HCT116 (cell line): Measurements from ENCODE around the gene IRGC. TPM values are rescaled to one million over a fixed set of nuclear protein-coding genes. Genes with fewer than 3 reads are reported as not detected.

Experiments
- ATAC-seq: fragments of 200-7000 bp; cut with Tn5 transposase; 2 replicates; pipeline ENCODE4 v1.9.1; 2020; ENCODE audit warnings: mild to moderate bottlenecking, moderate library complexity
- BruUV-seq: library from RNA; stranded (reverse); fragments of 400-500 nt; replicated peaks from 2 replicates; lab custom pipeline; 2021; lab: Mats Ljungman, UMichigan
- CTCF ChIA-PET: fragments of 300-600 bp; sonication (Branson Sonifier 250); formaldehyde crosslinking; loops from one replicate; lab custom pipeline; 2021; ENCODE audit warnings: antibody characterized with exemption; lab: Charles Lee
- POLR2A ChIA-PET: fragments of 300-600, 350-600 bp; sonication (Branson Sonifier 250); formaldehyde crosslinking; loops from one replicate; lab custom pipeline; 2021; ENCODE audit warnings: antibody characterized with exemption; lab: Charles Lee
- RAD21 ChIA-PET, 2 experiments: fragments of 300-600 bp; sonication (Branson Sonifier 250); formaldehyde crosslinking; loops; one replicate each; lab custom pipeline; 2023; ENCODE audit warnings: low total read pairs in 2 of 2; ENCODE audit not compliant: uncharacterized antibody in 2 of 2, unreplicated experiment in 2 of 2, low non-redundant PET in 1 of 2; lab: Charles Lee
- DNase-seq: peaks from one replicate; pipeline ENCODE4 v3.0.0-alpha.2; 2010; ENCODE audit warnings: low read depth, low spot score
- H2AFZ ChIP-seq: fragments of 200-600 bp; shearing (Covaris generic), sonication (generic); 2 replicates; pipeline ENCODE4 v1.6.1; 2017; ENCODE audit warnings: low read depth, mixed run types, mixed read lengths, antibody characterized with exemption, low read length; ENCODE audit not compliant: poor library complexity, severe bottlenecking
- H3K27ac ChIP-seq: 2 replicates; pipeline ENCODE4 v1.5.1; 2012; ENCODE audit warnings: low read depth, low read length
- H3K27me3 ChIP-seq: fragments of 200-600 bp; sonication (generic); 2 replicates; pipeline ENCODE4 v1.6.1; 2016; ENCODE audit warnings: mixed run types, low read length, mixed read lengths; ENCODE audit not compliant: insufficient read depth
- H3K36me3 ChIP-seq, 2 experiments: fragments of 200-500 bp in 1 of 2; fragments of 200-600 bp in 1 of 2; sonication (Bioruptor generic) in 1 of 2; sonication (generic) in 1 of 2; 2 replicates each; pipeline versions ENCODE4 v1.5.1 to v1.6.1; 2014 to 2016; ENCODE audit warnings: low read length in 2 of 2, inconsistent platforms in 1 of 2, mixed read lengths in 1 of 2, mixed run types in 1 of 2; ENCODE audit not compliant: insufficient read depth in 2 of 2, control insufficient read depth in 1 of 2
- H3K4me1 ChIP-seq, 2 experiments: fragments of 200-600 bp in 1 of 2; sonication (generic) in 1 of 2; 2 replicates each; pipeline versions ENCODE4 v1.5.1 to v1.6.1; 2012 to 2017; ENCODE audit warnings: low read length in 2 of 2, inconsistent platforms in 1 of 2, mild to moderate bottlenecking in 1 of 2, mixed read lengths in 1 of 2, mixed run types in 1 of 2, moderate library complexity in 1 of 2; ENCODE audit not compliant: insufficient read depth in 2 of 2, control insufficient read depth in 1 of 2
- H3K4me2 ChIP-seq: fragments of 200-600 bp; sonication (generic); 2 replicates; pipeline ENCODE4 v1.6.1; 2017; ENCODE audit warnings: mixed run types, low read length, mixed read lengths
- H3K4me3 ChIP-seq, 2 experiments: fragments of 200-600 bp in 1 of 2; sonication (generic) in 1 of 2; replicated peaks in 1 of 2; 2 replicates each; pipeline ENCODE4 v1.5.1; 2011 to 2016; ENCODE audit warnings: low read length in 2 of 2, control low read depth in 1 of 2, low read depth in 1 of 2, mild to moderate bottlenecking in 1 of 2, mixed read lengths in 1 of 2, mixed run types in 1 of 2
- H3K79me2 ChIP-seq: fragments of 200-600 bp; sonication (generic); 2 replicates; pipeline ENCODE4 v1.6.1; 2017; ENCODE audit warnings: mild to moderate bottlenecking, mixed run types, low read length, moderate library complexity, mixed read lengths; ENCODE audit not compliant: insufficient read depth
- H3K9ac ChIP-seq: fragments of 200-600 bp; sonication (generic); 2 replicates; pipeline ENCODE4 v1.6.1; 2016; ENCODE audit warnings: low read length, mixed read lengths
- H3K9me2 ChIP-seq: fragments of 200-600 bp; sonication (generic), shearing (Covaris generic); 2 replicates; pipeline ENCODE4 v1.6.1; 2017; ENCODE audit warnings: mixed run types, mild to moderate bottlenecking, moderate library complexity; ENCODE audit not compliant: insufficient read depth
- H3K9me3 ChIP-seq, 2 experiments: fragments of 200-500 bp in 1 of 2; fragments of 200-600 bp in 1 of 2; sonication (Bioruptor generic) in 1 of 2; sonication (generic) in 1 of 2; 2 replicates each; pipeline ENCODE4 v1.6.1; 2014 to 2017; ENCODE audit warnings: low read length in 2 of 2, mixed read lengths in 2 of 2, inconsistent platforms in 1 of 2, low read depth in 1 of 2, mild to moderate bottlenecking in 1 of 2, mixed run types in 1 of 2, moderate library complexity in 1 of 2; ENCODE audit not compliant: control insufficient read depth in 1 of 2, insufficient read depth in 1 of 2
- H4K20me1 ChIP-seq: fragments of 200-600 bp; sonication (generic), shearing (Covaris generic); 2 replicates; pipeline ENCODE4 v1.6.1; 2017; ENCODE audit warnings: mixed run types, mild to moderate bottlenecking, moderate library complexity; ENCODE audit not compliant: insufficient read depth
- ATF3 ChIP-seq: IDR thresholded peaks from 2 replicates; pipeline ENCODE4 v1.6.1; 2012
- EZH2phosphoT487 ChIP-seq: fragments of 200-600 bp; IDR thresholded peaks from 2 replicates; pipeline ENCODE4 v1.6.1; 2018; ENCODE audit warnings: antibody characterized with exemption, borderline replicate concordance
- JUND ChIP-seq: IDR thresholded peaks from 2 replicates; pipeline ENCODE4 v1.6.1; 2012
- POLR2A ChIP-seq: IDR thresholded peaks from 2 replicates; pipeline ENCODE4 v1.7.0; 2011; ENCODE audit warnings: borderline replicate concordance; ENCODE audit not compliant: insufficient read depth, insufficient read length; ENCODE audit errors: extremely low read depth
- RAD21 ChIP-seq: IDR thresholded peaks from 2 replicates; pipeline ENCODE4 v1.6.1; 2012; ENCODE audit warnings: low read depth, mild to moderate bottlenecking
- REST ChIP-seq: IDR thresholded peaks from 2 replicates; pipeline ENCODE4 v1.6.1; 2012; ENCODE audit warnings: low read depth
- SRF ChIP-seq: IDR thresholded peaks from 2 replicates; pipeline ENCODE4 v1.6.1; 2012; ENCODE audit warnings: low read depth
- YY1 ChIP-seq: IDR thresholded peaks from 2 replicates; pipeline ENCODE4 v1.6.1; 2011; ENCODE audit warnings: low read length, low read depth, moderate library complexity, mild to moderate bottlenecking; ENCODE audit not compliant: insufficient replicate concordance; ENCODE audit errors: extremely low read depth
- intact Hi-C: fragments of 100-400 bp; cut with micrococcal nuclease; formaldehyde crosslinking; loops from 2 replicates; pipeline ENCODE4 v1.10.0; 2022
- total RNA-seq: library from RNA; stranded (reverse); gene quantifications from one replicate; pipeline ENCODE4 v1.2.1, GENCODE V29; 2021; ENCODE audit not compliant: unreplicated experiment
- TF ChIP-seq, protein P1 (sequence below), 3 experiments: fragments of 200-600 bp in 1 of 3; sonication (generic) in 1 of 3; IDR thresholded peaks in 2 of 3; conservative IDR thresholded peaks in 1 of 3; 2 replicates each; pipeline ENCODE4 v1.5.1; 2012 to 2017; ENCODE audit warnings: low read depth in 2 of 3, low read length in 2 of 3, antibody characterized with exemption in 1 of 3, borderline replicate concordance in 1 of 3, control low read depth in 1 of 3, mild to moderate bottlenecking in 1 of 3, mixed read lengths in 1 of 3, mixed run types in 1 of 3, moderate library complexity in 1 of 3; ENCODE audit not compliant: insufficient read depth in 1 of 3

Gene IRGC
- total RNA-seq, 1 experiment from 2014 or later: not detected

GRCh38 chr19:43731846-43732245 lies 16.0 kb downstream of the IRGC start:
- H3K79me2 ChIP-seq: no peaks in the 10 kb centered on the region
- CTCF ChIA-PET: interaction anchor here (1.0 kb wide), 1 partner anchor 13 kb away, joined by 5 read pairs; no protein-coding TSS in a partner anchor
- H3K9ac ChIP-seq: no peak overlapping the region
- intact Hi-C loops: no loop called here
- H3K27me3 ChIP-seq: no peaks in the 10 kb centered on the region
- TF ChIP-seq RAD21 (no peak), JUND (no peak), POLR2A (no peak), ATF3 (no peak), SRF (no peak), YY1 (no peak), REST (no peak), EZH2phosphoT487 (no peak)
- TF ChIP-seq, protein P1, sequence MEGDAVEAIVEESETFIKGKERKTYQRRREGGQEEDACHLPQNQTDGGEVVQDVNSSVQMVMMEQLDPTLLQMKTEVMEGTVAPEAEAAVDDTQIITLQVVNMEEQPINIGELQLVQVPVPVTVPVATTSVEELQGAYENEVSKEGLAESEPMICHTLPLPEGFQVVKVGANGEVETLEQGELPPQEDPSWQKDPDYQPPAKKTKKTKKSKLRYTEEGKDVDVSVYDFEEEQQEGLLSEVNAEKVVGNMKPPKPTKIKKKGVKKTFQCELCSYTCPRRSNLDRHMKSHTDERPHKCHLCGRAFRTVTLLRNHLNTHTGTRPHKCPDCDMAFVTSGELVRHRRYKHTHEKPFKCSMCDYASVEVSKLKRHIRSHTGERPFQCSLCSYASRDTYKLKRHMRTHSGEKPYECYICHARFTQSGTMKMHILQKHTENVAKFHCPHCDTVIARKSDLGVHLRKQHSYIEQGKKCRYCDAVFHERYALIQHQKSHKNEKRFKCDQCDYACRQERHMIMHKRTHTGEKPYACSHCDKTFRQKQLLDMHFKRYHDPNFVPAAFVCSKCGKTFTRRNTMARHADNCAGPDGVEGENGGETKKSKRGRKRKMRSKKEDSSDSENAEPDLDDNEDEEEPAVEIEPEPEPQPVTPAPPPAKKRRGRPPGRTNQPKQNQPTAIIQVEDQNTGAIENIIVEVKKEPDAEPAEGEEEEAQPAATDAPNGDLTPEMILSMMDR (IDR thresholded peaks at IDR 0.05 in 2 of 3, conservative IDR thresholded peaks at IDR 0.05 in 1 of 3; ENCODE audit: borderline replicate concordance in 1 of 3, insufficient read depth in 1 of 3, low read depth in 2 of 3, low read length in 2 of 3): no peak
- H3K36me3 ChIP-seq: peaks cover 35 to 57% of the 10 kb centered on the region in 2 experiments; a peak in 3 of 4 replicates
- H3K27ac ChIP-seq: no peak overlapping the region
- H3K9me3 ChIP-seq: no peaks in the 10 kb centered on the region
- H3K4me3 ChIP-seq: no peak overlapping the region
- DNase-seq: no peak
- no TSS peak for BruUV-seq
- no peaks in the 10 kb centered on the region for H3K9me2 ChIP-seq
- no peaks in the 10 kb centered on the region for H4K20me1 ChIP-seq
- RAD21 ChIA-PET: interaction anchor here in 1 of 2 experiments (0.6 kb wide), 1 partner anchor 95 kb away, joined by 3 read pairs; the partner anchor contains the start of gene ZNF283
- H3K4me1 ChIP-seq: no peaks in the 10 kb centered on the region
- POLR2A ChIA-PET: interaction anchor here (0.6 to 1.6 kb wide), 2 partner anchors 27 to 63 kb away, joined by 3 to 4 read pairs; no protein-coding TSS in a partner anchor
- ATAC-seq: no peak
- H2AFZ ChIP-seq: no peak overlapping the region
- H3K4me2 ChIP-seq: no peak overlapping the region
